ENCODE results near the gene PHAX.
A peak's percentile ranks its signal among the peaks of the same experiment; 100 is the strongest.
"Not testable (repeated sequence)": the region's sequence is repeated elsewhere in the genome, so short reads cannot be mapped to it uniquely, and the experiment has no call there.

PHAX gene, protein sequence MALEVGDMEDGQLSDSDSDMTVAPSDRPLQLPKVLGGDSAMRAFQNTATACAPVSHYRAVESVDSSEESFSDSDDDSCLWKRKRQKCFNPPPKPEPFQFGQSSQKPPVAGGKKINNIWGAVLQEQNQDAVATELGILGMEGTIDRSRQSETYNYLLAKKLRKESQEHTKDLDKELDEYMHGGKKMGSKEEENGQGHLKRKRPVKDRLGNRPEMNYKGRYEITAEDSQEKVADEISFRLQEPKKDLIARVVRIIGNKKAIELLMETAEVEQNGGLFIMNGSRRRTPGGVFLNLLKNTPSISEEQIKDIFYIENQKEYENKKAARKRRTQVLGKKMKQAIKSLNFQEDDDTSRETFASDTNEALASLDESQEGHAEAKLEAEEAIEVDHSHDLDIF

DNA sequence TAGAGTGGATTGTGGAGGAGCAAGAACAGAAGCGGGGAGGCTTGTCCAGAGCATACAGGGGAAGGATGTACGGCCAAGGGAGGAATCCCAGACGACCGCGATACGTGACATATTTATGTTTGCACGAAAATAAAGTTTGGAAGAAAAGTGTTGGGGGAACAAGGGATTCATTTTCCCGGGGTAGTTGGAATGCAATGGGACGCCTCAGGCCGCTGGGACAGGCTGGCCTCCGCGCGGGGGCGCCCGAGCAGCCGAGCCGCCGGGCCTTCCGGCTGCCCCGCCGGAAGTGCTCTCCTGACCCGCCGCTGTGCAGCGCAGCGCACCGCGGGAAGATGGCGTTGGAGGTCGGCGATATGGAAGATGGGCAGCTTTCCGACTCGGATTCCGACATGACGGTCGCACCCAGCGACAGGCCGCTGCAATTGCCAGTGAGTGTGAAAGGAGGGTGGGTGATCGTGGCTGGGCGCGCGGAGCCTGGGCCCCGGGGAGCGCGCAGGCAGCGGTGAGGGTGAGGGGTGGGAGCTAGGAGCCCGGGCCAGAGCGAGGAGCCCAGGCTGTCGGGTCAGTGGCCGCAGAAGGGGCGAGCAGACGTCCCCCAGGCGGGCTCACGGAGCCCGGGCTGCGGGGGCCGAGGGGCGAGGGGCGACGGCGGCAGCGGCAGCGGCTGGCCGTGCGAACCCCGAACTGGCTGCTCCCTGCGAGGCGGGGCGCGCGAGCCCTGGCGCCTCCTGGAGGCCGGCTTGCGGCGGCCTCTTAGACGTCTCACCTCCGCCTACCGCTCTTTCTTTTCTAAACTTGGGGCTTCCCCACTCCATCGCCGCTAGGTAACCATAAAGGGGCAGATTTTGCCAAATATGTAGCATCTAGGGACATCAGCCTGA, at the start of gene PHAX:
Gene PHAX (plus strand): TSS at position 317 of the 881 bp plus-strand sequence. CDS start 16 bp downstream, at position 333.
- DNase-seq = peak; percentile 1

DNA sequence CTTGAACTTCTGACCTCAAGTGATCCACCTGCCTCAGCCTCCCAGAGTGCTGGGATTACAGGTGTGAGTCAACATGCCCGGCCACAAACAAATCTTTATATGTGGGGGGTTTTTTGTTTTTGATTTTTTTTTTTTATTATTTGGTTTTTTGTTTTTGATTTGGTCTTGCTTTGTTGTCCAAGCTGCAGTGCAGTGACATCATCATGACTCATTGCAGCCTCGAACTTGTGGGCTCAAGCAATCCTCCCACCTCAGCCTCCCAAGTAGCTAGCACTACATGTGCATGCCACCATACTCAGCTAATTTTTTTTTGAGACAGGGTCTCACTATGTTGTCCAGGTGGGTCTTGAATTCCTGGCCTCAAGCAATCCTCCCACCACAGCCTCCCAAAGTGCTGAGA, 48.1 kb upstream of the PHAX start:
- DNase-seq = no peak

DNA sequence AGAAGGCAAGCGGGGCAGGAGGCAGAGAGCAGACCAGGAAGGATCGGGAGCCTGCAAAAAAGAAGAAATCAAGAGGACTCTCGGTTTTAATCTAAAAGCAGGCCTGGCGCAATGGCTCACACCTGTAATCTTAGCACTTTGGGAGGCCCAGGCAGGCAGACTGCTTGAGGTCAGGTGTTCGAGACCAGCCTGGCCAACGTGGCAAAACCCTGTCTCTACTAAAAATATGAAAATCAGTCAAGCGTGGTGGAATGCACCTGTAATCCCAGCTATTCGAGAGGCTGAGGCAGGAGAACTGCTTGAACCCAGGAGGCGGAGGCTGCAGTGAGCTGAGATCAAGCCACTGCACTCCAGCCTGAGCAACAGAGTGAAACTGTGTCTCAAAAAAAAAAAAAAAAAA, 45.6 kb upstream of the PHAX start:
- DNase-seq = not testable (repeated sequence)

DNA sequence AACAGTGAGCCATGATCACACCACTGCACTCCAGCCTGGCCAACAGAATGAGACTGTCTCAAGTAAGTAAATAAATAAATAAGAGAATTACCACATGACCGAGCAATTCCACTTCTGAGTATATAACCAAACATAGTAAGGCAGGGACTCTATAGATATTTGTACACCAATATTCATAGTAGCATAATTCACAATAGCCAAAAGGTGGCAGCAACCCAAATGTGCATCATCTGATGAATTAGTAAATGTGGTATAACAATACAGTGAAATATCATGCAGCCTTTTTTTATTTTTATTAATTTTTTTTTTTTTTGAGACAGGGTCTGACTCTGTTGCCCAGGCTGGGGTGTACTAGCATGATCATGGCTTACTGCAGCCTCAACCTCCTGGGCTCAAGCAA, 38.8 kb upstream of the PHAX start:
- no peak for DNase-seq

DNA sequence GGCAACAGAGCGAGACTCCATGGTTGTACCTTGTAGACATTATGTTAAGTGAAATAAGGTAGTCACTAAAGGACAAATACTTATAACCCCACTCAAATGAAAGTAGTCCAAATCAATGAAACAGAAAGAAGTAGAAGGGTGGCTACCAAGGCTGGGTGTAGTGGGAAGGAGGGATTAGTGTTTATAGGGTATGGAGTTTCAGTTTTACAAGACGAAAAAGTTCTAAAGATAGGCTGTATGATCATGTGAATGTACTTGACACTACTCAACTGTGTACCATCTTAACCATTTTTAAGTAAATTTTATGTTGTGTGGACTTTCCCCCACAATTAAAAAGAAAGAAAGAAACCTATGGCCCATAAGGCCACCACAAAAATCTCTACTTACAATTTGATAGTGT, 37.9 kb upstream of the PHAX start:
- no peak for DNase-seq

DNA sequence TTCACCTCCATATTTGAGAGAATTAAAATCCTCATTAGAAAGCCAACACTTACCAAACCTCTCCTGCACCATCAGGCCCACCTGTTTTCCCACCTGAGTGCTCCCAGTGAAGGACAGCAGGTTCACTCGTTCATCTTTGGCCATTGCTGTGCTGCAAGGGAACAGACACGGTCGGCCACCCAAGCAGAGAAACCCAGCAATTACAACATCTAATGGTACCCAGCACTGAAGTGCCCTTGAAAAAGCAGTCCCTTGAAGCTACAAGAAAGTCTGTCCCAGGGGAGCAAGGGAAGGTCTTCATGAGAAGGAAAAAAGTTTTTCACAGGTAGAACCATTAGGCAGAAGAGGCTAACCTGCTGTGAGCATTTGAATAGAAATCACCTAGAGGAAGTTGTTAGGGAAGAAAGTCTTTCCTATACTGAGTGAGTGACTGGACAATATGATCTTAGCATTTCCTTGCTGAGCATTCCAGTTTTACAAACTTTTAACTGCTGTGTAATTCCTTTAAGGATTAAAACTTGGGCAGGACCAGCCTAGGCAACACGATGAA, 32.5 kb upstream of the PHAX start:
- DNase-seq = peak; percentile 69

DNA sequence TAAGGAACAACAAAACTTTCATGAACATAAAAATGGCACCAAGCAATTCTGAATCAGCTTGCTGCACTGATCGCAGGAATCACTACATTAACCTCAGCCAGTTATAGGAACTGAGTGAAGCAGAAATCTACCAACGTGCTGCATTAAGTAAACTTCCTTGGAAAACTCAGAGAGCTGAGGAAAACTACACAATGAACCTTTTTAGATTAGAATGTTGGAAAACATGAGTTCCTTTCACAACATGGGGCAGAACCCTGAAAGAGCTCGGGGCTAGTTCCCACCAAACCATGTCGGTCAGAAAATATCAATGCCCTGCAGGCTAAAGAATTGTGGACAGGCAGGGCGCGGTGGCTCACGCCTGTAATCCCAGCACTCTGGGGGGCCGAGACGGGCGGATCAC, 25.1 kb upstream of the PHAX start:
- no peak for DNase-seq

DNA sequence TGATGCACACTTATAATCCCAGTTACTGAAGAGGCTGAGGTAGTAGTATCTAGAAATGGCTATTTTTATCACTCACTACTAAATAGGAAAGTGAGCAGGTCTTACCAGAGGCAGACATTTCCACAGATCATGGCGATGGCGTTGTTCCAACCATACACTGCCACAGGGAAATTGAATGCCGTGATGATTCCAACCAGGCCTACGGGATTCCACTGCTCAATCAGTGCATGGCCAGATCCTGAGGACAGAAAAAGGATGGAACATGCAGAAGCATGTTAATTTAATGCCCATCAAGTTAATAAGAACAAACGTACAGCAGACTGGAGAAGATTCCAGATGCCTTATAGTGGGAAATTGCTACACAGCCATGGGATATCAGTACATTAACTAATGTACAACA, 23.8 kb upstream of the PHAX start:
- DNase-seq = no peak

DNA sequence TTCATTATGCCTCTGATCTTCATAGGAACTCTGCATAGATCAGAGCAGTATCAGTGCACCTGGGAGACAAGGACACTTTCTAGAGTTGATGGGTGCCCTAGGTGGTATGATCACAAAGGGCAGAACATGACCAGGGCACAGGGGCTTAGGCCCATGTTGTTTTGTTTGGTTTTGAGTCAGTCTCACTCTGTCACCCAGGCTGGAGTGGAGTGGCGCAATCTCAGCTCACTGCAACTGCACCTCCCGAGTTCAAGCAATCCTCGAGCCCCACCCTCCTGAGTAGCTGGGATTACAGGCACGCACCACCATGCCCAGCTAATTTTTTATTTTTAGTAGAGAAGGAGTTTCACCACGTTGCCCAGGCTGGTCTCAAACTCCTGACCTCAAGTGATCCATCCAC, 23.3 kb upstream of the PHAX start:
- DNase-seq = no peak

DNA sequence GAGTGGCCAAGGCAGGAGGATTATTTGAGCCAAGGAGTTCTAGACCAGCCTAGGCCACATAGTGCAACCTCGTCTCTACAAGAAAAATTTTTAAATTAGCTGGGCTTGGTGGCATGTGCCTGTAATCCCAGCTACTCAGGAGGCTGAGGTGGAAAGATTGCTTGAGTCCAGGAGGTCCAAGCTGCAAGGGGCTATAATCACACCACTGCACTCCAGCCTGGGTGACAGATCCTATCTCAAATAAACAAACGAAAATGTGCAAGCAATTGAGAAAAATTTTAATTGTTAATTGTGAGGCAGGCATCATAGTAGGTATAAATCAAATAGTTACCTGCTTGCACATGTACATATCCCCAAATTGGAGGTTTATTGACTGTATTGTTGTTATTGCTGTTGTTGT, 21.0 kb upstream of the PHAX start:
- DNase-seq = no peak

DNA sequence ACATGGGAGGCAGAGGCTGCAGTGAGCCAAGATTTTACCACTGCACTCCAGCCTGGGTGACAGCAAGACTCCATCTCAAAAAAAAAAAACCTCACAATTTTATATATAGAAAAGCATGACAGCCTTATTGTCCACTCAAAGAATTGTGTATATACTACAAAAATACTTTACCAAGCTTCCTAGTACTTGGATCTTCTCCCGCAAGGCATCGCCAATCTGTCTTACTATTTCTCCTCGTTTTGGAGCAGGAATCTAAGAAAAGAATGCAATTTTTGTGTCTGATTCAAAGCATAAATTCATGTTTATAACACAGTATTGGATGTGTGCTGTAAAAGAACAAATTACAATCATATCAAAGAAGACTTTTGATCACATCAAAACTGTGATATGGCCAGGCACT, 17.0 kb upstream of the PHAX start:
- no peak for DNase-seq

DNA sequence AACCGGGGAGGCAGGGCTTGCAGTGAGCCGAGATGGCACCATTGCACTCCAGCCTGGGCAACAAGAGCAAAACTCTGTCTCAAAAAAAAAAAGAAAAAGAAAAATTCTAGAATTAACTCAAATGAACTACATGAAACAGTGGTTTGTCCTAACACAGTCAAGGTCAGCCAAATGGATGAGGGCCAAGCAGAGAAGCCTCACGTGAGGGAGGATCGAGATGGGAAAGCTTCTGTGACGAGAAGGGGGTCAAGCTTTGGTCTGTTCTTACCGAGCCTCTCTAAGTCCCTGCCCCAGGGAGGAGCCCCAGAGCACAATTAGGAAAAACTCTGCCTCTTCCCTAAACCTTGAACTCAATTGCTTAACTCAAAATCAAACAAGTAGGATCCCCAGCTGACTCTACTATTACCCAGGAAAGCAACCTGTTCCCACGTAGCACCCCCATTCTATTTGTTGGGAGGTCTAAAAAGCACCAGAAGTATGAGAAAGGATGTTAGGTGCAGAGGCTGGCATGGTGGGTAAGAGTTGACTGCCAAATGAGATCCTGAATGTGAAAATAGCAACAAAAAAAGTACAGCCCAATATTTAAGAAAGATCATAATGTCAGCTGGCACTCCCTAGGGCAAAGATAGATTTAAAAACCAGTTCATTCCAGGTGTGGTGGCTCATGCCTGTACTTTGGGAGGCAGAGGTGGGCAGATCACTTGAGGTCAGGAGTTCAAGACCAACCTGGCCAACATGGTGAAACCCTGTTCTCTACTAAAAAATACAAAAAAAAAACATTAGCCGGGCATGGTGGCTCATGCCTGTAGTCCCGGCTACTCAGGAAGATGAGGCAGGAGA, 13.0 kb upstream of the PHAX start:
- DNase-seq = no peak

DNA sequence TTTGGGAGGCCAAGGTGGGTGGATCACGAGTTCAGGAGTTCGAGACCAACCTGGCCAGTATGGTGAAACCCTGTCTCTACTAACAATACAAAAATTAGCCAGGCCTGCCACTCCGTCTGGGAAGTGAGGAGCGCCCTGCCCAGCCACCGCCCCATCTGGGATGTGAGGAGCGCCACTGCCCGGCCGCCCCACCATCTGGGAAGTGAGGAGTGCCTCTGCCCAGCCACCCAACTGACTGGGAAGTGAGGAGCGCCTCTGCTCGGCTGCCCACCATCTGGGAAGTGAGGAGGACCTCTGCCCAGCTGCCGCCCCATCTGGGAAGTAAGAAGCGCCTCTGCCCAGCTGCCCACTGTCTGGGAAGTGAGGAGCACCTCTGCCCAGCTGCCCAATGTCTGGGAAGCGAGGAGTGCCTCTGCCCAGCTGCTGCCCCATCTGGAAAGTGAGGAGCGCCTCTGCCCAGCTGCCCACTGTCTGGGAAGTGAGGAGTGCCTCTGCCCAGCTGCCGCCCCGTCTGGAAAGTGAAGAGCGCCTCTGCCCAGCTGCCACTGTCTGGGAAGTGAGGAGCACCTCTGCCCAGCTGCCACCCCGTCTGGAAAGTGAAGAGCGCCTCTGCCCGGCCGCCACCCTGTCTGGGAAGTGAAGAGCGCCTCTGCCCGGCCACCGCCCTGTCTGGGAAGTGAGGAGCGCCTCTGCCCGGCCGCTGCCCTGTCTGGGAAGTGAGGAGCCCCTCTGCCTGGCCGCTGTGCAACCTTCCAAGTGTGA, 11.0 kb upstream of the PHAX start:
- DNase-seq = no peak

DNA sequence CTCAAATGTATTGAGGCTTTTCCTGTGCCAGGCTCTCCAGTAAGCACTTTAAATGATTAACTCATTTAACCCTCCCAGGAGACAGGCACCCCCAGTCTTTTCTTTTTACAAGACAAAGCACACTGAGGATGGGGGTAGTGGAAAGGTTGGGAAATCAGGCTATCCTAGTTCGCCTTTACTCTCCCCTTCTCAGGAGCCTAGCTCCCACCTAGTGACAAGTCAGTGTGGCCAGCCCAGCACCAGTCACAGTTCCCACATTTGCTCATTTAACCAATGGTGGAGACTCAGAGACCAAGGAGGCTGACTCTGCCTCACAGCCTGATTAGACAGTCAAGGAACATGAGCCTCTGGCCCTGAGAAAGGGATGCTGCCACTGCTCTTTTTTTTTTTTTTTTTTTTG, 9.2 kb upstream of the PHAX start:
- no peak for DNase-seq

DNA sequence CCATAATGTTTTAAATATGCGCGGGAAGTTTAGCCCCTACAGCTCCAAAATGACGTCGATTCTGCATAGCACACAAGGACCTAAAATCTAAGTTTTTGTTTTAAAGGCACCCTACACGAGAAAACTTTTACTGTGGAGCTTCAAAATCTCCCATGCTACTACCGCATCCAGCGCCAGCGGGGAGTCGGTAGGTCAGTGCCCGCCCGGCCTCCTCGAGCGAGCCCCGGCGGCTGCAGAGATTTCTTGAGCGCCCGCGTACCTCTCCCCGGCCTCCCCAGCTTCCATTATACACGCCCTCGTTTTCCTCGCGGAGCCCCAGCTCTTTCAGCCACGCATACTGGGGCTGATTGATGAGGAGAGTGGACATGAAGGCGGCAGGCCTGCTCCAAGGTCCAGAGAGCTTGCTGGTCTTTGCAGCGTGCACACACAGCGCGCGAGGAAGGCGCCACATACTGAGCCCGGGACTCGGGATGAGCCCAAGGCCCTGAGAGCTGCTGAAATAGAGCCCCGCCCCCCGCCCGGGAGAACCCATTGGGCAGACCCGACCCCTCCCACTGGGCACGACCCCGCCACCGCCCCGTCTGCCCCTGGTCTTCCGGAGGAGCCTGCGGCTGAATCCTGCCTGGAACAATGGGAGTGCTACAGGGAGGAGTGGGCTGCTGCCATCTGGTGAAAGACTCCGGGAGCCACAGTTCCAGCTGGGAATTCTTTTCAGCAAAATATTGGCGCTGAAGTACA, 5.8 kb upstream of the PHAX start, which contains the start of gene ALDH7A1:
Gene ALDH7A1 (minus strand): TSS at position 472 of the 738 bp plus-strand sequence. CDS start 21 bp downstream, at position 451.
- peak; percentile 78 for DNase-seq

DNA sequence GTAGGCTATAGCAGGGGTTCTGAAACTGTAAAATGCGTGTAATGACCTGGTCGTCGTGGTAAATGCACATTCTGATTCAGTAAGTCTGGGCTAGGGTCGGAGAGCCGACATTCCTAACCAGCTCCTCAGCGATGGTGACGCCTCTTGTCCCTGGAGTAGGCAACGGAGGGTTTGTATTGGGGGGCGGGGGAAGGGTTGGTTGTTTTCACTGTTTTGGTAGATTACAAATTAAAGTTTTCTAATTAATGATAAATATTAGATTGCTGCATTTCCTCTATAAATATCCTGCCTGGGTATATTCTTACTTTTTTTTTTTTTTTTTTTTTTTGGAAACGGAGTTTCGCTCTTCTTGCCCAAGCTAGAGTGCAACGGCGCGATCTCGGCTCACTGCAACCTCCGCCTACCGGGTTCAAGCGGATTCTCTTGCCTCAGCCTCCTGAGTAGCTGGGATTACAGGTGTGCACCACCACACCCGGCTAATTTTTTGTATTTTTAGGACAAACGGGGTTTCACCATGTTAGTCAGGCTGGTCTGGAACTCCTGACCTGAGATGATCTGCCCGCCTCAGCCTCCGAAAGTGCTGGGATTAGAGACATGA, 5.2 kb upstream of the PHAX start:
- DNase-seq = no peak

DNA sequence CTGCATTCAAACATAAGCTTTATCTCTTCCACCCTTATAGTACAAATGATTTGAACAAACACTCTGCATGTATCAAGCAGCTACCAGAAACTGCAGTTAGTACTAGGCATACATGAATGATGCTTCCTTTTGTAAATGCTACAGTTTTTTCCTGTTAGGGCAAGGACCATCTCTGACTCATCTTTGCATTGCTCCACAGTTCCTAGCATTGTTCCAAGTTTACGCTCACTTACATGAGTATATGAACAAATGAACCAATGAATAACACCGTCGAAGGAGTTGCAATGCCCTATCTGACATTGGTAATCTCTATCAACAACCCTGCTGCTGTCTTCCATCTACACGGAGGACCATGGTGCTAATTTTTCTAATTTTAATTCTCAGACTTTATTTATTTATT, 3.6 kb upstream of the PHAX start:
- no peak for DNase-seq

DNA sequence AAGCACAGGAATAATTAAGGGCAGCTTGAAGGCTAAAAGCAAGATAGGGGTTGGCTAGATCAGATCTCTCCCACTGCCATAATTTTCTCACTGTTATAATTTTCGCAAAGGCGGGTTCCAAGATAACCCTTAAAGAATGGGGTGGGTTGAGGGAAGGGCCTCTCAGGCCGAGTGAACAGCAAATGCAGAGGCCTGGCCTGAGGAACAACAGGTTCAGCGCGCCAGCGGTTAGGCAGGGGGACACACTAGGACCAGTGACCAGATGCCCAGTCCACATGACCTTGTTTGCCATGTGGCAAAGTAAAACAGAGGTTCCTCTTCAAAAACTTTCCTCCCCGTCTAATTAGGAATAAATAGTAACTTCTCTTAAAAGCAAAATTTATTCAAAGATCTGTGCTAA, 1.2 kb upstream of the PHAX start:
- no peak for DNase-seq

DNA sequence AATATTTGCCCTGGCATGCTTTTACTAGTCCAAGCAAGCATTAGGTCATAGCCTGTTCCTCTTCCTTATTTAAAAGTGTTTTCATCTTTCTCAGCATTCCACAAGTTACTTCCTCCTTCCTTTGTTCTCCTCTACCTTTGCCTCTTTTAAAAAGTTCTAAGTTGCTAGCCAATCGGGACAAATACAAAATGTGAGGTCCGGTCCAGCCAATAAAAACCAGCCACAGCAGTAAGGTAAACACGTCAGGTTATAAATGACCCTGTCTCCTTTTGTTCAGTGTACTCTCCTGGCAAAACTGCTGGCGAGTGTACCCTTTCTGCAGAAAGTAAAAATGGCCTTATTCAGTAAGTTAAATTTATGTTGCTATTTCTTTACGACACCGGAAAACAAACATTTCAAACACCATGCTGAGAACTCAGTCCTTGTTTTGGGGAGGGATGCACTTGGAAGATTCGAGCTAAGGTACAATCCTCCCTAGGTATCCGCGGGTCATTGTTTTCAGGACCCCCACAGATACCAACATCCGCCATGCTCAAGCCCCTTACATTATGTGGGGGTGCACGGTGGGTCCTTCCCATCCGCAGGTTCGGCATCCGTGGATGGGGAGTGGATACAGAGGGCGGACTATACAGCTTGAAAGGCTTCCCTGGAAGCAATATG, 646 bp upstream of the PHAX start:
- not testable (repeated sequence) for DNase-seq

DNA sequence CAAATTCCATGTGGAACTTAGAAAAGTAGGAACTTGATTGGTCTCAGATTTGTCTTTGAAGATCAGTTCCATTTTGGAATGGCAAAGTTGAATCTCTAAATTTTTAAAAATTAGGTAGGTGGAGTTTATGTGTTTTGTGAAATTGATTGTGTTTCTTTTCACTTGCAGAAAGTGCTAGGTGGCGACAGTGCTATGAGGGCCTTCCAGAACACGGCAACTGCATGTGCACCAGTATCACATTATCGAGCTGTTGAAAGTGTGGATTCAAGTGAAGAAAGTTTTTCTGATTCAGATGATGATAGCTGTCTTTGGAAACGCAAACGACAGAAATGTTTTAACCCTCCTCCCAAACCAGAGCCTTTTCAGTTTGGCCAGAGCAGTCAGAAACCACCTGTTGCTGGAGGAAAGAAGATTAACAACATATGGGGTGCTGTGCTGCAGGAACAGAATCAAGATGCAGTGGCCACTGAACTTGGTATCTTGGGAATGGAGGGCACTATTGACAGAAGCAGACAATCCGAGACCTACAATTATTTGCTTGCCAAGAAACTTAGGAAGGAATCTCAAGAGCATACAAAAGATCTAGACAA, 2.8 kb downstream of the PHAX start:
- DNase-seq = no peak
